Activated CD4-positive, alpha-beta T cell treated with anti-CD3 and anti-CD28 coated beads for 24 hours (primary cell): Measurements from ENCODE around the gene IRF2.

Experiments
- DNase-seq, 2 donors: peaks; one replicate each; pipeline ENCODE4 v3.0.0-alpha.2; 2020; ENCODE audit warnings: low read depth in 2 of 2

IRF2 gene

GRCh38 chr4:184474263-184475095, at the start of gene IRF2:
Gene IRF2, minus strand, starts transcription at chr4:184474550. Its CDS starts 45,486 bp downstream, at chr4:184429064.
- peak; percentile 92 to 93 for DNase-seq

GRCh38 chr4:184515606-184516005, 41.3 kb upstream of the IRF2 start:
- DNase-seq = no peak

DNA sequence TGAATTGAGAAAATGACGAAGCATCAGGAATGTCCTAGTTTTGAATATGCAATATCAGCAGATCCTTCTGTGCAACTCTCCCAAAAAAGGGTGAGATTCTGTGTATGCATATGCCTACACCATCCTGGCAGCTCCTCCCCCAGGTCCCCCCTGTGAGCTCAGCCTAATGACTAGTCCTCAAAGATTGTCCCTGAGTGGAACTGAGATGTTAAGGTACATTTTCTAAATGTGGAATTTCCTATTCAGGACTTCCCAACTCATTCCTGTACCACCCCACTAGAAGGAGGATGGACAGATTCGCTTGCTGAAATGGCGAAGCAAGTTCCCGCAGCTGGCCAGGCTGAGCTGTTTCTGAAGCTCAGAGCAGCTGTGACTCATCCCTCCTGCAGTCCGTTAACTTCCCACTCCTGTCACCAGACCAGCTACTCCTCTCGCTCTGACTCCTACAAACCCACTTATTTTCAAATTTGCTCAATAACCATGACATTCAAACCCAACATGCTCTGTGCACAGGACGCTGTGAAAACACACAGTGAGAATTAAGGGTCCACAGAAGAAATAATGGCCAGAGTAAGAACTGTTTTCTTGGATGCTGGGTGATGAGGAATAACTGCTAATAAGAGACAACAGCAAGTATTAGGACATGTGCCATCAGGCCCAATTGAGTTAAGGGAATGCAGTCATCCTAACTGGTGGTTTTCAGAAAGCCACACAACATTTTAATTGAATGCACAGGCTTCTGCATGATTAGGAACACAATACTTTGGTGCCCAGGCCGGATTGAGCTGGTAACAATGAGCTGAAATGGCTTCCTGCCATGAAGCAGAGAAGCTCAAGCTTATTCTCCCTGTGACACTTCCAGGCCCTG, 40.0 kb upstream of the IRF2 start:
- DNase-seq = peak; percentile 50 to 62

DNA sequence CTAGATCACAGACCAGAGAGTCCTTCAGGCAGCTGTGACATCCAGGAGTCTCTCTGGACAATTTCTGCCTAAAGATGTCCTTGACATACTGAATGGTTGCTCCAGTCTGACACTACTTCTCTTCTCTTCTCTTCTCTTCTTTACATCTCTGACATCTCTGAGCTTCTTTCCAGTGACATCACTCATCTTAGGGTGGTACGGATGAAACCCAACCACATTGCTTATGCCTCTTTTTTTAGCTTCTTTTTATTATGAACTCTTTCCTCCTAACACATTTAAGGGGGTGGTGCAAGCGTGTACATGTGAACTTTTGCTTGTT, 39.4 kb upstream of the IRF2 start:
- DNase-seq = no peak

DNA sequence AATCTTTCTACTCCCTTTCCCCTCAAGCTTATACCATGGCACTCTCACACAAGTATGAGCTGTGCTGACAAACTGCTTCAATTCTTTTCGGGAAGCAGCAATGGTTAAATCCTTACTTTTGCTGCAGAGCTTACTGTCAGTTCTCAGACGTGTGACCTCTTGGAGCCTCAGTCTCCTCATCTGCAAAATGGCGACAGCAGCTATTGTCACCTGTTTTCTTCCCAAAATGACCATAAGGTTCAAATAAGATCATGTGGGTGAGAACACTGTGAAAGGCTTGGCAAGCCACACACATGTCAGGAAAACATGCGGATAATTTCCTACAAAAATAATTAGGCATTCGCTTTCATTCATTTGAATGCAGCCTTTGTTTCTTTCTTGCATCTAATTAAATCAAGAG, 36.8 kb upstream of the IRF2 start:
- DNase-seq = no peak

DNA sequence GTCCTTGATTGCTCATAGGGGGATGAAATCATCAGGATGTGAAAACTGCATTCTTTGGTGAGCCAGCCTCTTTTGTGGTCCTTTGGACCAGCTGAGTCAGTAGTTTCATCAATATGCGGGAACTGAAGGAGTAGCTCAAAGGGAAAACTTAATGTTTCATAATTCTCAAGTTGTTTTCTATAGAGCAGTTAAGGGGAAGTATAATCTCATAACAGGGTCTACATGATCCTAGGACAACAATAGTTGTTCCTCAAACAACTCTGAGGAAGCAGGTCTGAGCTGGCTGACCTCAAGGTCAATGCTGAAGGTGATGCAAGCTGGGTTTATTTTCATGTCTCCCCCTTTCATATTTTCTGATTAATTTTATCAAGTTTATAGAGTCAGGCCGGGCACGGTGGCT, 36.1 kb upstream of the IRF2 start:
- no peak for DNase-seq

DNA sequence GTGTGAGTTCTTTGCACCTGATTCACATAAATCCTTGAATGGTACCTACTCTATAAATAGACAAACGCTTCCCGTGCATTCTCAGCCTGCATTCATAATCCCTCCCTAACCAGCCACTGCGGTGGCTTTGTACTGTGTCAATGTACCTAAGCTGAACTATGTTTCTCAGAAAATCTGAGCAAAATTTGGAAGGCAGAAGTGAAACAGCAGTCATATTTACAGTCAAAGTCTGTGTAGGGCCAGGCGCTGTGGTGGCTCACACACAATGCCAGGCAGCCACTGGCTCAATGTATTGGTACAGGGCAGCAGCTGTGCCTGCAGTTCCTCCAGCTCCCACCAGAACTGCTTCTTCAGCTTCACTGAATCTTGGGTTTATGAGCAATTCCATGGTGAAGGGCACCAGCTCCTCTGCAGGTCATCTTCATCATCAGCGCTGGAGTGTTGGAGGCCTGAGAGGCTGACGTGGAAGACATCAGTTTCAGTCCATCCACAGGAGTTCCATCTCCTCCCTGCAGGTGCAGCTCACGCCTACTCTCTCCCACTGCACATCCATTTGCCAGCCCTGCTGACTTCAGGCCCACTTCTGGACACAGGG, 32.3 kb upstream of the IRF2 start:
- no peak for DNase-seq

- no peak for DNase-seq
Measured at GRCh38 chr4:184504385-184504784, 30.0 kb upstream of the IRF2 start.

DNA sequence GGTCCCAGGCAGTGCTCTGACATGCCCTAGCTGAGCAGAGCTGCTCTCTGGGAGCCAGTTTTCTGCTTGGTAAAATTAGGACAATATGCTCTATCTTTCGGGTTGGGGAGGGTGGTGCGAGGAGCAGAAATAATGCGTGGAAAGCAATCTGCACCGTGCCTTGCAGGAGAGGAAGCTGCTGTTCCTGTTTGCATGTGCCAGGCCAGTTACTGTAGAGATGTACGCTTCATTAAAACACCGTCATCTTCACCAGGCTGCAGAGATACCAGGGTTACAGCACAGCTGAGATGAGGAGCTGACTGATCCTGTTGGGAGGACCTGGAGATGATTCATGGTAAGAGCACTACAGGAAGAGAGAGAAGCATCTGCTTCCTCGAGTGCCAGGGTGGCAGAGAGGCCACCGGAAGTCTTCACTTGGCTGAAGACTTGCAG, 29.5 kb upstream of the IRF2 start:
- no peak for DNase-seq

DNA sequence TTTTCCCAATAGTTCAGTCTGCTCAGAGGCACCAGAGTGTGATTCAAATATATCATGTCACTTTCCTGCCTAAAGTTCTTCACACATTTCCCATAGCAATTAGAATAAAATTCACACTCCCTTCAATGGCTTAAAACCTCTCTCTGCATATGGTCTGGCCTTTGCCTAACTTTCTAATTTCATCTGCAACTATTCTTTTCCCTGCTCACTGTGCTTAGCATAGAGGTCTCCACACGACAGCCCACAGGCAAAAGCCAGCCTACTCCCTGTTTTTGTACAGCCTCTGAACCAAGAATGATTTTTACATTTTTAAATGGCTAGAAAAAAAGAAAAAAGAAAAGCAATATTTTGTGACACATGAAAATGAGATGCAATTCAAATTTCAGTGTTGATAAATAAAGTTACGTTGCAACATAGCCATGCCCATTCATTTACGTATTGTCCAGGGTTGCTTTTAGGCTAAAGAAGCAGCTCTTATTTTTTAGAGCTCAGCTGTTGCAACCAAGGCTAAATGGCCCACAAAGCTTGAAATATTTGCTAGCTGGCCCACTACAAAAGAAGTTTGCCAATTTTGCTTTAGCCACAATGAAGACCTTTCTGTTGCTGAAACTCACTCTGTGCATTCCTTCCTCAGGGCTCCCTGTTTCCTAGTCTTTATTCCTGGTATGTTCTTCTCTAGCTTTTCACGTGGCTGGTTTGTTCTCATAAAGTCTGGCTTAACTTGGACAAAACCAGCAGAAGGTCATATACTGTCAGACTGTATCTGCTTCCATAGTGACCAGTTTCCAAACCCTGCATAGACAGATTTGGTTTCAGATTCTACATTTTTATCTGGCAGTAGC, 26.6 kb upstream of the IRF2 start:
- DNase-seq = no peak

- DNase-seq = no peak
Measured at GRCh38 chr4:184499996-184500395, 25.6 kb upstream of the IRF2 start.

GRCh38 chr4:184498598-184498997, 24.2 kb upstream of the IRF2 start:
- DNase-seq = no peak

- no peak for DNase-seq
Measured at GRCh38 chr4:184489771-184490170, 15.4 kb upstream of the IRF2 start.

GRCh38 chr4:184487503-184487902, 13.2 kb upstream of the IRF2 start:
- DNase-seq = no peak

GRCh38 chr4:184485279-184485678, 10.9 kb upstream of the IRF2 start:
- no peak for DNase-seq

- DNase-seq = no peak
Measured at GRCh38 chr4:184481544-184481943, 7.2 kb upstream of the IRF2 start.

DNA sequence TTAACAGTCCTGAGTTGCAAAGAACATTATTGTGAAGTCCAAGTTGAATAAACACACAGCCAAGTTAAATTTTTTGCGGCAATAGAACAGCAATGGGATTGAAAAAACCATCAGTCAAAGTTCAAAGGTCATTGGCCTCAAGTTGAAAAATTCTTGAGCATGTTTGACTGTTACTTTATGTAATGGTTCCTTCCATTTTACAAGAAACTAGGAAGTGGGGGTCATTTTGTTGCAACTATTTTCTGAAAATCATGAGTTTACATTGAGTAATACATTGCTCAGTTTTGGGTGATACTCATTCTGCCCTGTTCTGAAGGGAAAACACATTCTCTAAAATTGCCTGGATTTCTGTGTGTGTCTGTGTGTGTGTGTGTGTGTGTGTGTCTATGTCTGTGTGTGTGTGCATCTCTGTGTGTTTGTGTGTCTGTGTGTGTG, 5.2 kb upstream of the IRF2 start:
- no peak for DNase-seq

DNA sequence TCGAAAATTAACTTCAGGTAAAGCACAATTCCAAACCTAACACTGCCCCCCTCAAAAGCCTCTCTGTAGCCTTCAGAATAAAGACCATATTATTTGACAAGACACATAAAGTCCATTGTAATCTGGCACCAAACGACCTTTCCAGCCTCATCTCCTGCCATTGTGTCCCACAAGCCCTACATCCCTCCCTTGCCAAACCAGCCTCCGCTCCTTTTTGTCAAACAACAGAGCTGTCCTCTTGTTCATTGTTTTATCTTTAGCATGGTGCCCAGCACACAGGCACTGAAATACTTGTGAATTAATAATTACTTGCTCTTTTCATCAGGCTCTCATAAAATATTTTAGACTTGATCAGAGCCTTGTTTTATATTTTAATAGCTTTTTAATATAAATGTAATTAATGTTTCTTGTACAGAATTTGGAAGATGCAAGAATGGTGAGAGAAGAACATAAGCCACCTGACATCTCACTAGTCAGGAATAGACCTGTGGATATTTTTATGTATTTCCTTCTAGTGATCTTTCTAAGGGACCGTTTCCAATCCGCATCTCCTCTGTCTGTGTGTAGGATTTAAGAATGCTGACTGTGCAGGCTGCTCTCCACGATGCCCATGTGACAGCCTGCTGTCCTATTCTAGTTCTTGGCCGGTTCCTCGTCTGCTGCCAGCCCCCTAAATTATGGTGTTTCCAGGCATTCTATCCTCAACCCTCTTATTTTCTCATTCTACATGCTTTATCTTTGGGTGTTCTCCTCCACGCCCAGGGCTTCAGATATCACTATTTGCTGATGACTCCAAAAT, 3.0 kb upstream of the IRF2 start:
- DNase-seq = no peak

GRCh38 chr4:184476695-184477094, 2.3 kb upstream of the IRF2 start:
- DNase-seq = no peak

- no peak for DNase-seq
Measured at GRCh38 chr4:184475498-184475897, 1.1 kb upstream of the IRF2 start.

- DNase-seq = peak; percentile 46 to 48
Measured at GRCh38 chr4:184475096-184475461, 729 bp upstream of the IRF2 start.
